ENCODE results near the gene MCC.

DNA sequence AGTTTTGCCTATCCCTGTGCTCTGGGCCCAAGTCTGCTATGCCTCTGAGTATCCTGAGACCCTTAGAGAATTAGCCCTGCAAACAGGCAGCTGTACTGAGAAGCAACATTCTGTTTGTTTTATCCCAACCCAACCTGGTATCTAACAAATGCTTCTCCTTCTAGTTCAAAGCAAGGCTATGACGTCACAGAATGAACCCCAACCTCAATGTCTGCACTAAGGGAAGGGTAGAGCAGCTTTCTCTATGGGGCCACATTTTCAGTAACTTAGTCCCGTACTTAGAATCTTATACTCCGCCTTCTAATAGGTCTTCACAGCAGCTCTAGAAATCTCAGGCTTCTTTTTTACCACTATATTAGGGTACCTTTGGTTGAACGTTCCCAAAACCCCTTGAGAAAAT is 223.1 kb downstream of the MCC start:
- TF ChIP-seq, protein P1, sequence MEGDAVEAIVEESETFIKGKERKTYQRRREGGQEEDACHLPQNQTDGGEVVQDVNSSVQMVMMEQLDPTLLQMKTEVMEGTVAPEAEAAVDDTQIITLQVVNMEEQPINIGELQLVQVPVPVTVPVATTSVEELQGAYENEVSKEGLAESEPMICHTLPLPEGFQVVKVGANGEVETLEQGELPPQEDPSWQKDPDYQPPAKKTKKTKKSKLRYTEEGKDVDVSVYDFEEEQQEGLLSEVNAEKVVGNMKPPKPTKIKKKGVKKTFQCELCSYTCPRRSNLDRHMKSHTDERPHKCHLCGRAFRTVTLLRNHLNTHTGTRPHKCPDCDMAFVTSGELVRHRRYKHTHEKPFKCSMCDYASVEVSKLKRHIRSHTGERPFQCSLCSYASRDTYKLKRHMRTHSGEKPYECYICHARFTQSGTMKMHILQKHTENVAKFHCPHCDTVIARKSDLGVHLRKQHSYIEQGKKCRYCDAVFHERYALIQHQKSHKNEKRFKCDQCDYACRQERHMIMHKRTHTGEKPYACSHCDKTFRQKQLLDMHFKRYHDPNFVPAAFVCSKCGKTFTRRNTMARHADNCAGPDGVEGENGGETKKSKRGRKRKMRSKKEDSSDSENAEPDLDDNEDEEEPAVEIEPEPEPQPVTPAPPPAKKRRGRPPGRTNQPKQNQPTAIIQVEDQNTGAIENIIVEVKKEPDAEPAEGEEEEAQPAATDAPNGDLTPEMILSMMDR (IDR thresholded peaks at IDR 0.05) = no peak
- no peak for TF ChIP-seq POLR2AphosphoS5 (IDR thresholded peaks at IDR 0.05)
